ENCODE results near the gene UBA1.

DNA sequence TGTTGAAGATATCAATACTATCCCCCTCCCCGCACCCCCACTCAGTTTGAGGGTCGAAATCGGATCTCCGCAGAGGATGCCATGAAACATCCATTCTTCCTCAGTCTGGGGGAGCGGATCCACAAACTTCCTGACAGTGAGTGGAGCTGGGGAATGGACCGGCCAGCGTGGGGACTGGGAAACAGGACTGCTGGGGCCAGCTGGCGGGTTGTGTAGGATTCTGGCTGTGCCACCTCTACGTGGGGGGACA, 33.6 kb downstream of the UBA1 start:
- TF ChIP-seq, protein P1, sequence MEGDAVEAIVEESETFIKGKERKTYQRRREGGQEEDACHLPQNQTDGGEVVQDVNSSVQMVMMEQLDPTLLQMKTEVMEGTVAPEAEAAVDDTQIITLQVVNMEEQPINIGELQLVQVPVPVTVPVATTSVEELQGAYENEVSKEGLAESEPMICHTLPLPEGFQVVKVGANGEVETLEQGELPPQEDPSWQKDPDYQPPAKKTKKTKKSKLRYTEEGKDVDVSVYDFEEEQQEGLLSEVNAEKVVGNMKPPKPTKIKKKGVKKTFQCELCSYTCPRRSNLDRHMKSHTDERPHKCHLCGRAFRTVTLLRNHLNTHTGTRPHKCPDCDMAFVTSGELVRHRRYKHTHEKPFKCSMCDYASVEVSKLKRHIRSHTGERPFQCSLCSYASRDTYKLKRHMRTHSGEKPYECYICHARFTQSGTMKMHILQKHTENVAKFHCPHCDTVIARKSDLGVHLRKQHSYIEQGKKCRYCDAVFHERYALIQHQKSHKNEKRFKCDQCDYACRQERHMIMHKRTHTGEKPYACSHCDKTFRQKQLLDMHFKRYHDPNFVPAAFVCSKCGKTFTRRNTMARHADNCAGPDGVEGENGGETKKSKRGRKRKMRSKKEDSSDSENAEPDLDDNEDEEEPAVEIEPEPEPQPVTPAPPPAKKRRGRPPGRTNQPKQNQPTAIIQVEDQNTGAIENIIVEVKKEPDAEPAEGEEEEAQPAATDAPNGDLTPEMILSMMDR (IDR thresholded peaks at IDR 0.05) = no peak
- TF ChIP-seq POLR2AphosphoS5 (IDR thresholded peaks at IDR 0.05; ENCODE audit: insufficient read depth in 1 of 2, low read depth in 1 of 2) = no peak

Data from vagina (tissue), 2 donors.